ENCODE results near the gene POLL. TPM values are rescaled to one million over a fixed set of nuclear protein-coding genes. Genes with fewer than 3 reads are reported as not detected.
"Not testable (repeated sequence)": the region's sequence is repeated elsewhere in the genome, so short reads cannot be mapped to it uniquely, and the experiment has no call there.

POLL gene
- 25.5 TPM for polyA plus RNA-seq (2013, experiment 1 of 2)
- 19.8 TPM for polyA plus RNA-seq (2013, experiment 2 of 2)

DNA sequence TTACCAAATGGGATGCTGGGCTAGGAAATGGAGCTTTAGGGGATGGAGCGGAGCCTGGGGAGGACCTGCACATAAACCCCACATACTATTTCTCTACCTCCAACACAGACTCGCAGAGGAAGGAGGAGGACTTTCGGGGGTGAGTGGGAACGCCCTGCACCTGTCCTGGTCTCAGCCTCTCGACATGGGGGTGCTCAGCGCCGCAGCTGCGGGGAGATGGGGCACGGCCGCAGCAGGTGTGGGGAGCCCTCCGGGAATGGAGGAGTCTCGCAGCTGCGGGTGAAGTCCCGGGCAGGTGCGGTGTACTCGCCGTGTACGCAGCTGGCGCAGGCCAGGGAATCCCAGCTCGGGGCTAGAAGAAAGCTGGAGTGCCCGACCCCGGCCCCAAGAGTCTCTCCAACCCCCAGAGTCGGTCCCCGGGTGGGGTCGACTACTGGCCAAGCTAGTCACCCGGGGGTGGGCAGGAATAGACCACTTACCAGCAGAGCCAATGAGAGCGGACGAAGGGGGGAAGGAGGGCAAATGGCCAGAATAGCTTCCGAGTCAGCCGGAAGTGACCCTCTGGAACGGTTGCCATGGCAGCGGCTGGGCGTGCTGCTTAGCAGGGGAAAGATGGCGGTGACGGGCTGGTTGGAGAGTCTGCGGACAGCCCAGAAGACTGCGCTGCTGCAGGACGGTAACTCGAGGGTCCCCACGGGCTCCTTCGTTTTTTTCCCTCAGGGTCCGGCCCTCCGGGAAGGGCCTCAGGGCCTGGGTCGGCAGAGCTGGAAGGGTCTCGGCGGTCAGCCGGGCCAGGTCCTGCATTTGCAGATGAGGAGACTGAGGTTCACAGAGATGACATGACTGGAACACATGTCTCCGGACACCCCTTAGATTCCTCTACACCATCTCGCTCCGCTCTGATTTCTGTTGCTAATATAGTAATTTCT, at the start of gene POLL, which contains the start of gene DPCD:
TSS of gene POLL (minus strand) at position 533 of the 929 bp plus-strand sequence. CDS start 897 bp downstream, outside the sequence.
TSS of gene DPCD (plus strand) at position 597 of the 929 bp plus-strand sequence. CDS start at position 613, 16 bp downstream.
- peak within 1 kb of the TSS; percentile 49 for H3K27ac ChIP-seq (ENCODE audit: low read depth, low read length, severe bottlenecking)
- H3K4me1 ChIP-seq (ENCODE audit: control insufficient read depth, insufficient read depth, low read length, poor library complexity, severe bottlenecking) = no peaks in the 10 kb centered on the region
- 0 to 1% methylated on average over 33 to 41 of the region's 50 CpGs for WGBS, 2 experiments (ENCODE audit: insufficient coverage in 2 of 2)
- H3K36me3 ChIP-seq (ENCODE audit: control insufficient read depth, insufficient read depth, low read length) = peaks cover 22% of the 10 kb centered on the region
- H3K4me3 ChIP-seq (ENCODE audit: extremely low read depth, insufficient read depth, low read length, poor library complexity, severe bottlenecking) = peak within 1 kb of the TSS; percentile 95
- H3K9me3 ChIP-seq (ENCODE audit: control insufficient read depth, low read length) = no peaks in the 10 kb centered on the region

GRCh38 chr10:101633510-101633909, 45.5 kb upstream of the POLL start:
- not testable (repeated sequence) for H3K27ac ChIP-seq (ENCODE audit: low read depth, low read length, severe bottlenecking); H3K4me3 ChIP-seq (ENCODE audit: extremely low read depth, insufficient read depth, low read length, poor library complexity, severe bottlenecking); H3K9me3 ChIP-seq (ENCODE audit: control insufficient read depth, low read length); H3K4me1 ChIP-seq (ENCODE audit: control insufficient read depth, insufficient read depth, low read length, poor library complexity, severe bottlenecking); H3K36me3 ChIP-seq (ENCODE audit: control insufficient read depth, insufficient read depth, low read length)
- WGBS, 2 experiments (ENCODE audit: insufficient coverage in 2 of 2) = no CpG with 5 or more reads among the region's 4 CpGs

DNA sequence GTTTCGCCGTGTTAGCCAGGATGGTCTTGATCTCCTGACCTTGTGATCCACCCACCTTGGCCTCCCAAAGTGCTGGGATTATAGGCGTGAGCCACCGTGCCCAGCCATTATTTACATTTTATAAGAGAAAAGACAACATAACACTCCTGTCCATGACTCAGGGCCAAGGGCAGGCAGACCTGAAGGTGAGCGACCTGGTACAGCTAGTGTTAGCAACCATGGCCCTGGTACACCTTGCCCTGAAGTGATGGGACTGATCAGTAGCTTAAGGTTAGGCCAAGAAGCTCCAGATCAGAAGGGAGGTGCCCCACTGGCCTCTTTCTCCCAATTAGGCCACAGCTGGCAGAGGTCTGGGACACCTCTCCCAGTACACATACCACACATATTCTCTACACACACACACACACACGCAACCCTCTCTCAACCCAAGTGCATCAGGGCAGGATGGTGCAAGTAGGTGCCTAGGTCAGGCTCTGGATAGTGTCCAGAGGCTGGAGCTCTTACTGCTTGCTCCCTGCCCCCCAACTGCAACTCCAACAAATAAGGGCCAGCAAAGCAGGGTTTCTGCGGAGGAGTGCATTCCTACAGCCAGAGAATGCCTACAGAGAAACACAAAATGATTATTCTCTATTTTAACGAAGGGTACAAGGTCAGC, 43.9 kb upstream of the POLL start:
- H3K4me1 ChIP-seq (ENCODE audit: control insufficient read depth, insufficient read depth, low read length, poor library complexity, severe bottlenecking) = no peaks in the 10 kb centered on the region
- H3K36me3 ChIP-seq (ENCODE audit: control insufficient read depth, insufficient read depth, low read length) = peaks cover 4% of the 10 kb centered on the region
- H3K4me3 ChIP-seq (ENCODE audit: extremely low read depth, insufficient read depth, low read length, poor library complexity, severe bottlenecking) = no peak overlapping the region
- WGBS, 2 experiments (ENCODE audit: insufficient coverage in 2 of 2) = 87 to 93% methylated on average over 3 to 4 of the region's 8 CpGs
- H3K27ac ChIP-seq (ENCODE audit: low read depth, low read length, severe bottlenecking) = no peak overlapping the region
- no peaks in the 10 kb centered on the region for H3K9me3 ChIP-seq (ENCODE audit: control insufficient read depth, low read length)

DNA sequence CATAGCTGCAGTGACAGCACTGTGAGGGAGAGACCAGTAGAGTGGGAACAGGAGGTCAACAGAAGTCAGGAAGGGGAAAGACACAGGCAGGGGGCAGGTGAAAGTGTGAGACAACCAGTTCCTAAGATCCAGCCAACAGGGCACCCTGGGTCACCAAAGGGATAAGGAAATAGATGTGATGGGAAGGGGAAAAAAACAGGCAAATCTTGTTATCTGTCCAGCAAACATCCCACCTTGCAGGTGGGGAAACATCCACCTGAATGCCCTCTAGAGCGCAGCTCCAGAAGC, 42.5 kb upstream of the POLL start:
- WGBS, 2 experiments (ENCODE audit: insufficient coverage in 2 of 2) = 100% methylated on average over 1 of the region's 1 CpG
- Histone ChIP-seq H3K27ac (ENCODE audit: low read depth, low read length, severe bottlenecking) (no peak overlapping the region), H3K9me3 (ENCODE audit: control insufficient read depth, low read length) (no peaks in the 10 kb centered on the region), H3K4me1 (ENCODE audit: control insufficient read depth, insufficient read depth, low read length, poor library complexity, severe bottlenecking) (no peaks in the 10 kb centered on the region), H3K4me3 (ENCODE audit: extremely low read depth, insufficient read depth, low read length, poor library complexity, severe bottlenecking) (no peak overlapping the region), H3K36me3 (ENCODE audit: control insufficient read depth, insufficient read depth, low read length) (peaks cover 4% of the 10 kb centered on the region)

DNA sequence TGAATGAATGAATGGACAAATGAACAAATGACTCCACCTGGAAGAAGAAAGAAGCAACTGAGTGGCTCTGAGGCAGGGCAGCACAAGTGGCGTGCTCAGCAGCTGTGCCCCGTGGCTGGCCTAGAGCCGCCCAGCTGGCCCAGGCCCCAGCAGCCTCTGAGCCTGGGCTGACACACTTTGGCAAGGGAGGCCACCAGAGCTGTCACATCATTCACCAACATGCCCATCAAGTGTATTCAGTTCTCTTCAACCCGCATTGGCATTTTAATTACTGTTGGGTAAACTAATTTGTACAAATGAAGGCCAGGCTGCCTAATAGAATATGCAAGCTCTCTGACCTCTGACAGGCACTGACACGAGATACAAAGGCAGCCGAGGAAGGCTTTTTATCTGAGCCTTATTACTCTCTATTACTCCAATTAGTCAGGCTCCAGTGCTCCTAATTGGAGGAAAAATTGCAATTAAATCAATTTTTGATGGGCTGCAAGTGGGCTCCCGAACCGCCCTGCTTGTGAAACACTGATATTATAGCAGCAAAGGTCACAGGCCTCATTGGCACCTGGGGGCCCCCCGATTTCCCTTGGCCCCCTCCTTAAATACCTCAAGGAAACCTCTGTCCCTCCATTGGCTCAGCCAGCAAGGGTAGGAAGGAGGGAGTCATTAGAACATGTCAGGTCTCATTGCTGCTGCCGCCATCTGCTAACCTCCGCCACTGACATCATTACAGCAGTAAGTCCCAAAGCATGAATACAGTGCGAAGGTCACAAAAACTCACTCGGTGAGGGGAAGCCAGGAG, 42.0 kb upstream of the POLL start:
- Histone ChIP-seq H3K4me1 (ENCODE audit: control insufficient read depth, insufficient read depth, low read length, poor library complexity, severe bottlenecking) (no peaks in the 10 kb centered on the region), H3K9me3 (ENCODE audit: control insufficient read depth, low read length) (no peaks in the 10 kb centered on the region), H3K27ac (ENCODE audit: low read depth, low read length, severe bottlenecking) (no peak overlapping the region), H3K4me3 (ENCODE audit: extremely low read depth, insufficient read depth, low read length, poor library complexity, severe bottlenecking) (no peak overlapping the region), H3K36me3 (ENCODE audit: control insufficient read depth, insufficient read depth, low read length) (peaks cover 4% of the 10 kb centered on the region)
- 91 to 92% methylated on average over 5 to 9 of the region's 13 CpGs for WGBS, 2 experiments (ENCODE audit: insufficient coverage in 2 of 2)

- 100% methylated on average over 1 of the region's 1 CpG for WGBS, 2 experiments (ENCODE audit: insufficient coverage in 2 of 2)
- Histone ChIP-seq H3K9me3 (ENCODE audit: control insufficient read depth, low read length) (no peaks in the 10 kb centered on the region), H3K4me1 (ENCODE audit: control insufficient read depth, insufficient read depth, low read length, poor library complexity, severe bottlenecking) (no peaks in the 10 kb centered on the region), H3K36me3 (ENCODE audit: control insufficient read depth, insufficient read depth, low read length) (peaks cover 19% of the 10 kb centered on the region), H3K27ac (ENCODE audit: low read depth, low read length, severe bottlenecking) (no peak overlapping the region), H3K4me3 (ENCODE audit: extremely low read depth, insufficient read depth, low read length, poor library complexity, severe bottlenecking) (no peak overlapping the region)
Measured at GRCh38 chr10:101625821-101626412, 37.9 kb upstream of the POLL start.

- Histone ChIP-seq H3K4me3 (ENCODE audit: extremely low read depth, insufficient read depth, low read length, poor library complexity, severe bottlenecking) (no peak overlapping the region), H3K36me3 (ENCODE audit: control insufficient read depth, insufficient read depth, low read length) (peaks cover 15% of the 10 kb centered on the region), H3K9me3 (ENCODE audit: control insufficient read depth, low read length) (no peaks in the 10 kb centered on the region), H3K4me1 (ENCODE audit: control insufficient read depth, insufficient read depth, low read length, poor library complexity, severe bottlenecking) (no peaks in the 10 kb centered on the region), H3K27ac (ENCODE audit: low read depth, low read length, severe bottlenecking) (no peak overlapping the region)
- WGBS, 2 experiments (ENCODE audit: insufficient coverage in 2 of 2) = 98% methylated on average over 4 of the region's 4 CpGs
Measured at GRCh38 chr10:101624526-101625102, 36.6 kb upstream of the POLL start.

- Histone ChIP-seq H3K9me3 (ENCODE audit: control insufficient read depth, low read length) (no peaks in the 10 kb centered on the region), H3K36me3 (ENCODE audit: control insufficient read depth, insufficient read depth, low read length) (peaks cover 18% of the 10 kb centered on the region), H3K4me1 (ENCODE audit: control insufficient read depth, insufficient read depth, low read length, poor library complexity, severe bottlenecking) (no peaks in the 10 kb centered on the region), H3K27ac (ENCODE audit: low read depth, low read length, severe bottlenecking) (no peak overlapping the region), H3K4me3 (ENCODE audit: extremely low read depth, insufficient read depth, low read length, poor library complexity, severe bottlenecking) (no peak overlapping the region)
- no CpG with 5 or more reads among the region's 1 CpG for WGBS, 2 experiments (ENCODE audit: insufficient coverage in 2 of 2)
Measured at GRCh38 chr10:101623528-101623927, 35.5 kb upstream of the POLL start.

DNA sequence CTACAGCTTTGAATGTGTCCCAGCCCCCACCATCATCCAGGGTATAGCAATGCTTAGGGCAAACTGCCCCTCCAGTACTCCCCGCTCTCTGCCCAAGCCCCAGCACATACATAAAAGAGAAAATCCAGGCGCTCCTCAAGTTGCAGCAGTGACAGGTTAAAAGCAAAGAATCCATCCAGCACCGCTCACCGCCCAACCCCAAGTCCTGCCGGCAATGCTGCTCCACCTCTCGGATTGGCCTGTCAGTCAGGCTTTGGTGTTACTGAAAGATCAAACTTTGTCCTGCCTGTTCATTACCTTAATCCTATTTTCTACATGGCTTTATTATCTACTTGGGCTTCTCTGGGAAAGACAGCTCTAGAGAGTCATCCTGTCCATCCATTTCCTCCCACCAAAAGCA, 31.9 kb upstream of the POLL start:
- no peaks in the 10 kb centered on the region for H3K4me1 ChIP-seq (ENCODE audit: control insufficient read depth, insufficient read depth, low read length, poor library complexity, severe bottlenecking)
- no peak overlapping the region for H3K4me3 ChIP-seq (ENCODE audit: extremely low read depth, insufficient read depth, low read length, poor library complexity, severe bottlenecking)
- no peaks in the 10 kb centered on the region for H3K9me3 ChIP-seq (ENCODE audit: control insufficient read depth, low read length)
- no peak overlapping the region for H3K27ac ChIP-seq (ENCODE audit: low read depth, low read length, severe bottlenecking)
- WGBS, 2 experiments (ENCODE audit: insufficient coverage in 2 of 2) = 90 to 98% methylated on average over 5 to 6 of the region's 6 CpGs
- H3K36me3 ChIP-seq (ENCODE audit: control insufficient read depth, insufficient read depth, low read length) = peaks cover 18% of the 10 kb centered on the region

DNA sequence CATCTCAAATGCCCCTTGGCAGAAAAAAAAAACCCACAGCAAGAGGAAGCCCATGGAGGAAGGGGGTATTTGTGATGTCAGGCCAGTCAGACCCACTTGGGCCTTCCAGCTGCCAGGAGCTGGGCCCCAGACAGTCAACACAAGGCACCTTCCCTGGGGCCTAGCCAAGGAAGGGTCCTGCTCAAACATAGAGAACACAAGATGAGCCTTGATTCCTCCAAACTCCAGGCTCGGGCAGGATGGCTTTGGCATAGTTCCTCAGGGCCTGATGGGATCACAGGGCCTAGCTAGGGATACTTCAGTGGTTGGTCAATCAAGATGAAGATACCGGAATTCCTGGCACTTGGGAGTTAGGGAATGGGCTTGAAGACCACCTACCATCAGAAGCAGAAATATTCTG, 30.8 kb upstream of the POLL start:
- H3K27ac ChIP-seq (ENCODE audit: low read depth, low read length, severe bottlenecking) = no peak overlapping the region
- 93 to 100% methylated on average over 1 to 2 of the region's 2 CpGs for WGBS, 2 experiments (ENCODE audit: insufficient coverage in 2 of 2)
- no peaks in the 10 kb centered on the region for H3K4me1 ChIP-seq (ENCODE audit: control insufficient read depth, insufficient read depth, low read length, poor library complexity, severe bottlenecking)
- H3K9me3 ChIP-seq (ENCODE audit: control insufficient read depth, low read length) = no peaks in the 10 kb centered on the region
- no peak overlapping the region for H3K4me3 ChIP-seq (ENCODE audit: extremely low read depth, insufficient read depth, low read length, poor library complexity, severe bottlenecking)
- peaks cover 16% of the 10 kb centered on the region for H3K36me3 ChIP-seq (ENCODE audit: control insufficient read depth, insufficient read depth, low read length)

Measured in mesodermal cell (in vitro differentiated cells).